GM12864 (cell line): ENCODE measurements around the gene MACROD2.
"Not testable (repeated sequence)": the region's sequence is repeated elsewhere in the genome, so short reads cannot be mapped to it uniquely, and the experiment has no call there.

Source experiments
- DNase-seq: peaks from one replicate; pipeline ENCODE4 v3.0.0-alpha.2; 2011; ENCODE audit warnings: low read depth
- H3K4me3 ChIP-seq: 2 replicates; pipeline ENCODE4 v1.5.1; 2011; ENCODE audit warnings: mild to moderate bottlenecking, low read depth, low read length, control low read depth
- CTCF ChIP-seq: IDR thresholded peaks from 2 replicates; pipeline ENCODE4 v1.5.1; 2011; ENCODE audit warnings: low read depth, mild to moderate bottlenecking, moderate library complexity, low read length, control low read depth, inconsistent platforms; ENCODE audit errors: missing control alignments

Gene MACROD2

GRCh38 chr20:15005300-15005986 is 1010.1 kb downstream of the MACROD2 start:
- H3K4me3 ChIP-seq = no peak overlapping the region
- no peak for DNase-seq
- TF ChIP-seq CTCF = no peak

GRCh38 chr20:15011631-15012030 is 1016.3 kb downstream of the MACROD2 start:
- DNase-seq = no peak
- TF ChIP-seq CTCF = no peak
- no peak overlapping the region for H3K4me3 ChIP-seq

- TF ChIP-seq CTCF = no peak
- H3K4me3 ChIP-seq = no peak overlapping the region
- no peak for DNase-seq
These were observed 1017.2 kb downstream of the MACROD2 start for GRCh38 chr20:15012566-15012965.

GRCh38 chr20:15016875-15017274 is 1021.6 kb downstream of the MACROD2 start:
- not testable (repeated sequence) for H3K4me3 ChIP-seq, DNase-seq

GRCh38 chr20:15018966-15019365 is 1023.6 kb downstream of the MACROD2 start:
- no peak for DNase-seq
- no peak for TF ChIP-seq CTCF
- no peak overlapping the region for H3K4me3 ChIP-seq

- no peak for TF ChIP-seq CTCF
- H3K4me3 ChIP-seq = no peak overlapping the region
- no peak for DNase-seq
These were observed 1025.5 kb downstream of the MACROD2 start for GRCh38 chr20:15020845-15021244.

GRCh38 chr20:15022921-15023320 is 1027.6 kb downstream of the MACROD2 start:
- no peak overlapping the region for H3K4me3 ChIP-seq
- TF ChIP-seq CTCF = no peak
- no peak for DNase-seq

GRCh38 chr20:15026759-15027158 is 1031.4 kb downstream of the MACROD2 start:
- no peak overlapping the region for H3K4me3 ChIP-seq
- no peak for TF ChIP-seq CTCF
- DNase-seq = no peak
